HG03558 (cell line): ENCODE data around the gene PAFAH2.
"Not testable (repeated sequence)": the region's sequence is repeated elsewhere in the genome, so short reads cannot be mapped to it uniquely, and the experiment has no call there.

Source experiments
- ATAC-seq: cut with Tn5 transposase; IDR thresholded peaks from one replicate; pipeline ENCODE4 v1.9.1; 2021; ENCODE audit warnings: moderate number of reproducible peaks; ENCODE audit not compliant: unreplicated experiment; ENCODE audit errors: extremely low read depth

PAFAH2 gene

GRCh38 chr1:25943511-25943910, 54.4 kb downstream of the PAFAH2 start:
- not testable (repeated sequence) for ATAC-seq

DNA sequence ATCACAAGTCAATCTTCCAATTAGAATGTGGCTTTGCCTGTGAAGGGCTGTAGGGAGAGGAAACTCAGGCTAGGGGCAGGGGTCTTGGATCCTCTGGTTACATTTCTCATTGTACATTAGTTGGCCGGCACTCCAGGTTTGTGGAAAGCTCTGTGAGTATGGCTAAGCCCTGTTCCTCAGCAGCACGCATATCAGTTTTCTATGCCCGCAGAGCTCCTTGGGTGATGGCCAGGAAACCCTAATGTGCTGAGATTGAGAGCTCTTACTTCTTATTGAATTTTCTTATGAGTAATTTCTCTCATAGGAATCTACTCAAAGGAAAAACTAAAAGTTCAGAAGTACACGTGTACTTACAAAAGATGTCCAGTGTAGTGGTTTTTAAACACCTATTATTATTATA, 60.9 kb downstream of the PAFAH2 start:
- no peak for ATAC-seq

DNA sequence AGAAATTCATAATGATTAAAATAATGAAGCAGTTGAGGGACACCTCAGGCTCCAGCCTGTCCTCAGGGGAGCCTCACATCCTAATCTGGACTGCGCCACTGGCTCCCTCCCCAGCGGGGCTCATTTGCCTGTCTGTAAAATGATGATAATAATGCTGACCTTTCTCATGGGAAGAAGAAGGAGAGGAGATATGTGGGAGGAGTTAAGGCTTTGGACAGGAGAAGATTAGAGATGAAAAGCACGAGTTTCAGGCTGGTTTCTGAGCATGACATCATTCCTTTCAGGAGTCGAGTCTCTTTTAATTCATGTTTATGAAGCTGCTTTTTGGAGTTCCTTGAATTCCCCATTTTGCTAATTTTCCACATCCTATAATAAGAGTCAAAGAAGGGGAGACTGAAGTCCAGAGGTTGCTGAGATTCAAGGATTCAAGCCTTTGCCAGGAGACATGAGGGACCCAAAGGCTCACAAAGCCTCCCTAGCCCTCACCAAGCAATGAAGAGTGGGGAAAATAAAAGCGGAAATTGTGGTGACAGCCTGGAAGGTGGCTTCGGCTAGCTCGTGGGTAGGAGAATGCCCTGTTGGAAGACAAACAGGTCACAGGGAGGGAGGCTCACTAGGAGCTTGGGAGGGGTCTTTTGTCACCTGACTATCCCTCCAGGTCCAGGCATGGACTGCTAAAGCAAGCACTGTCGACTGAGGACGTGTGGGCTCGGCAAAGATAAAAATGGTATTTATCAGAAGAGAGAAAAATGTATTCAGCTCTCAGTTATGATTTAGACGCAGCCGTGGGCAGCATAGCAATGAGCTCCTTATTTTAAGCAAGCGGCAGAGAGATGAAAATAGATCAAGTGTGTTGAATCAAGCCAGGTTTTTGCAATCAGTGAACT, 64.1 kb downstream of the PAFAH2 start:
- ATAC-seq = no peak

DNA sequence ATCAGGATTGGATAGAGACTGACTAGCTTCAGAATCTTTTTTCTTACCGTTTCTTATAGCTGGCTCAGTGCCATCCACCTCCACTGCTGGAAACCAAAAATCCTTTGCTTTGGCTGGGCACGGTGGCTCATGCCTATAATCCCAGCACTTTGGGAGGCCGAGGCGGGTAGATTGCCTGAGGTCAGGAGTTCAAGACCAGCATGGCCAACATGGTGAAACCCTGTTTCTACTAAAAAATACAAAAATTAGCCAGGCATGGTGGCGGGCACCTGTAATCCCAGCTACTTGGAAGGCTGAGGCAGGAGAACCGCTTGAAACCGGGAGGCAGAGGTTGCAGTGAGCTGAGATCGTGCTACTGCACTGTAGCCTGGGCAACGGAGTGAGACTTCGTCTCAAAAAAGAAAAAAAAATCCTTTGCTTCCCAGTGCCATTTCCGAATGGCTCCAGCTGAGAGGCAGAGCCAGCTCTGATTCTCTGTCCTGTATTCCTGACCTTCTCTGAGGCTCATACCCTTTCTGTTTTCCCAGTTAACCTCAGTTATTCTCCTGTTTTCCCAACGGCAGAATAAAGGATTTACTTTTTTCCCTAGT, 65.0 kb downstream of the PAFAH2 start:
- ATAC-seq = not testable (repeated sequence)

- no peak for ATAC-seq
Observed at GRCh38 chr1:25932321-25932720, 65.5 kb downstream of the PAFAH2 start.

DNA sequence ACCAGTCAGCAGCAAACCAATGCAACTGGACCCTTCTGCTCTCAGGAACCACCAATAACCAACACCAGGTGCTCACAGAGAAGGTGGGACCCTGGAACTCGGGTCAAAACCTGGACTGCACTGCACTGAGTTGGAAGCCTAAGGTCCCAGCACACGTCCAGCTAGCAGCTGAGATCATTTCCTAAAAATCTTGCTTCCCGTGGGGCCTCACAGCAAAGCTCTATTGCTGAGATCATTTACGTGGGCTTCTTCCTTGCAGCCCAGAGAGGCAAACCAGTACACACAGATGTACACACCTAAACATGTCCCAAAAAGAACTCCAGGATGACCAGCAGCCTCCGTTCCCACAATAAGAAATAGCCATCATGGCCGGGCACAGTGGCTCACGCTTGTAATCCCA, 68.8 kb downstream of the PAFAH2 start:
- no peak for ATAC-seq

DNA sequence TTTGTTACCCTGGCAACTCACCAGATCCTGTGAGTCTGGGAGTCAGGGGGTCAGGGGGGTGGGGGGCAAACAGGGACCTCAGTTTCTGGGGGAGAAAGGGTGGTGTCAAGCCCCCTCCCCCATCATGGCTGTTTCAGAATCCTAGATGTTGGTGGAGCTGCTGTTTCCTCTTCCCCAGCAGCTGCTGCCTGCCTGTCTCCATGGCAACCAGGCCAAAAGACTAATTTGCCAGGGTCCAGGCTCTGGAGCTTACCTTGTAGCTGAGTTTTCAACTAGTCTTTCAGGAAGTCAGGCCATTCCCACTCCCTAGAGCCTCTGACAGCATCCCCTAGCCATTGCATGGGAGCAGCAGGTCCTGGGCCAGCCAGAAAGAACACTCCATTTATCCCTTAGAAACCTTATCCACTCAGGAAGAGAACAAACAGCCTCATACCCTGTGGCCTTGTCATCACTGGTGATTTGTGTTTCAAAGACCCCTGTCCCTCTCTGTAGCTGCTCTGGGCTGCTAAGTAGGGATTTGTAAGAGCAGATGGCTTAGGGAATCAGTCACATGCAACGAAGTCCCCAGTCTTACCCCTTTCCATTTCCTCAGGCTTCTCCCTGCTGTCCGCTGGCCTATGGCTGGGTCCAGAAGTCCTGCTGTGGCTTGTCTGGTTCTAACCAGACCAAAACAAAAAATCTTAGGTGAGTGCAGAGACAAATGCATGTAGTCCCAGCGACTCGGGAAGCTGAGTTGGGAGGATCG, 70.2 kb downstream of the PAFAH2 start:
- ATAC-seq = no peak

DNA sequence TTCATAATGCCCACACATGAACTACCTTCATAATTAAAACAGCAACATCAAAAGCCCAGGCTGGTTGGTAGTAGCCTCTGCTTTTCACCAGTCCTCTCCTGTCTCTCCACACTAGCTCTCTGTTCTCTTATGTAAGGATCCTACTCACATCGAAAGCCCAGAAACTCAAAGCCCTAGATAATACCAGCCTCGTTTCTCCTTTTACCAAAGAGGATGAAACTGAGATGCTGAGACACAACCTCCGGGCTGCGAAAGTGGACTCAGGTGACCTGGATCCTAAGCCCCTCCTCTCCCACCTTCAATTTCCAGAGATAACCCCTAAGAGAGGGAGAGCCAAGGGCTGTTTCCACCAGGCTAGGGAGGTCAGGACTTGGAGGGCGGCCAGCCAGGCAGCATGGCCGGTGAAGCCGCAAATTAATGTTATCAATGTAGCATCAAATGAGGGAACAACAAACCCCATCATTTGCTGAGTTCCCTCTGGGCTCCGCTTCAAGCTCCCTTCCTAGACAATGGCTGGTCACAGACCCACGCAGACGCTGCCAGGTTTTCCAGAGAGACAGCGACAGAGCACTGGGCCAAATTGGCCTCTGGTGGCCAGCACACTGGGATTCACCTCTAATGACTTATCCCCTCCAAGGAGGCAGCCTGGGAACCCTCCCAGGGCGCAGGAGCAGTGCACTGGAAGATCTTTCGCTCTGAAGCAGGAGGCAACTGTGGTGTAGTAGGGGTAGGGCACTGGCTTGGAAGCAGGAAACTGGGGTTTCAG, 70.9 kb downstream of the PAFAH2 start:
- ATAC-seq = no peak

DNA sequence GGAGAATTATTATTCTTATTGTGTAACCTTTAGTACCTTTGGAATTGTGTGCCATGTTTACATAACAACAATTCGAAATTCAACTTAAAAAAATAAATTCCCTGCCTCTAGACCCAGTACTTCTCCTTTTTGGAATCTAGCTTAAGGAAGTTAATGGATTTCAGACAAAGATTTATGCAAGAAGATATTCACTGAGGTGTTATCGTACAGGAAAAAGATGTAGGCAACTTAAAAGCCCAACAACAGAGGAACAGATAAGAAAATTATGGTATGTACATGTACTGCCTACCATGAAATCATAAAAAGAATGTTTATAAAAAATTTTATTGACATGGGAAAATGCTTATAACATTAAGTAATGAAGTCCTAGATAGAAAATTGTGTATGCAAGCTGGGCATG, 73.4 kb downstream of the PAFAH2 start:
- ATAC-seq = no peak

DNA sequence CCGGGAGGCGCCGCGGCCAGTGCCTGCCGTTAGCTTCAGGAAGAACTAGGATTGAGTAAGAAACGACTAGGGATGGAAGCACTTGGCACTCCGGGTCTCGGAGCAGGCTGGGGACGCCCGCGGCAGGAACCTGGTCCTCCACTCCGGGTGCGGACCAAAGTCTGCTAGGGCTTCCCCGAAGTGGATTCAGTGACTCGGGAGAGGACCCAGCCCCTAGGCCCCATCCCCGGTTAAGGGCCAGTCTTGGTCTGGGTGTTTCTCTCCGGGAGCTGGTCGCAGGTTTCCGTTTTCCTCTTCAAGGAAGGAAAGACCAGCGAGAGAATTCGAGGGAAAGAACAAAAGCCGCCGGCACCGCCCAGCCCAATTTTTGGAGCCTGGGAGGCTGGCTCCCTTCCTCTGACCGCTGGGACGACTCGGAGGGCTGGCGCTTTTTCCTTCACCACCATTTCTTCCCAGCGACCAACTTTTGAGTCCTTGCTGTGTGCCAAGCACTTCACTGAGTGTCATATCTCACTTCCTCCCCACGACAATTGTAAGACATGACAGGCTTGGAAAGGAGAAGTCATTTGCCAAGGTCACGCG, 74.8 kb downstream of the PAFAH2 start:
- ATAC-seq = no peak

DNA sequence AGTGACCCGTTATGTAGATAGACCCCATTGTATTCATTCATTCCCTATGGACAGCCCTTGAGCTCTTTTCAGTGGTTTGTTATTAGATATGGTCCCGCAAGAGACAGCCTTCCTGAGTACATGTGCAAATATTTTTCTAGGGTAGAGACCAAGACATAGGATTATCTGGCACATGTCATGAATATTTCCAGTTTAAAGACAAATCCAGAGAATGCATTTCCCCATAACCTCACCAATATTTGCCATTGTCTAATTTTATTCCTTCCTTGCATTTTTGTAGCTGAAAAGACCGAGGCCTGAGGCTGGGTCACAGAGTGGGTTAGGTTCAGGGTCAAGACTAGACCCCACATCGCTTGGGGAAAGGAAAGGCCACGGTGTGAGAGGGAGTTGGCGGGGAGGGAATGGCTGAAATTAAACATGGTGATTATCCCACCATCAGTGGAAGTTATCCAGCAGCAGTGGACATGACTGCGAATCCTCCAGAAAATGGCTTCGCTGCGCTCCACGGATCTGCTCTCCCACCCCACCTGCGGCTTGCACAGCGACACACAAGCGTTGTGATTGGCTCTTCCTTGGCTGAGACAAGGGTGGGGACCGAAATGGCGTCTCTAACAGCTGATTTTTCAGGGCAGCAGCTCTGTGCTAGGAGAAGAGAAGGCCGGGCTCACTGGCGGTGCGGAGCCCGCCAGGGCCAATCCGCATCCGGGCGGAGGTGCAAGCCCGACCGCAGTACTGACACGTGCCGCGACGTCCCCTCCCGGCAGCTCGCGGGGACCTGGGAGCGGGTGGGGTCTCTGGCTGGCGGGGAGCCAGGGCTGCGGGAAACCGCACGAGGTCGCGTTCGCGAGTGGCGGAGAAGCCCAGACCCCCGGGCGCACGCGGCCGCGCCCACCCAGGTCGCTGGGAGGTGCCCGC, 75.5 kb downstream of the PAFAH2 start:
- no peak for ATAC-seq

GRCh38 chr1:25918615-25919014, 79.2 kb downstream of the PAFAH2 start:
- ATAC-seq = no peak

DNA sequence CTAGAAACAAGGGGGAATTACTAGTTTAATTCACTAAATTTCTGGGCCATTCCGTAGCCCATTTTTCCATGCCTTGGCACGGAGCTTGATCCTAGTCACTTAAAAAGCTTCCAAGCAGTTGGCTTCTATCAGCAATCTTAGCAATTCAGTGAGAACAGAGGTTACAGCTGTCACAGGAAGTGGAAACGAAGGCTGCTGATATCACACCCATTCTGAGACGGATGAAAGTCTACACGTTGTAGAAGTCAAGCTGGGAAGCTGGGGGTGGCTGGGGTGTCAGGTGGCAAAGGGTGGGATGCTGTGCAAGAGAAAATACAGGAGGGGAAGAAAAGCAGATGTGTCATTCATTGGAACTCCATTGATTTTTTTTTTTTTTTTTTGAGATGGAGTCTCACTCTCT, 79.9 kb downstream of the PAFAH2 start:
- ATAC-seq = no peak

GRCh38 chr1:25916460-25916859, 81.4 kb downstream of the PAFAH2 start:
- ATAC-seq = no peak

DNA sequence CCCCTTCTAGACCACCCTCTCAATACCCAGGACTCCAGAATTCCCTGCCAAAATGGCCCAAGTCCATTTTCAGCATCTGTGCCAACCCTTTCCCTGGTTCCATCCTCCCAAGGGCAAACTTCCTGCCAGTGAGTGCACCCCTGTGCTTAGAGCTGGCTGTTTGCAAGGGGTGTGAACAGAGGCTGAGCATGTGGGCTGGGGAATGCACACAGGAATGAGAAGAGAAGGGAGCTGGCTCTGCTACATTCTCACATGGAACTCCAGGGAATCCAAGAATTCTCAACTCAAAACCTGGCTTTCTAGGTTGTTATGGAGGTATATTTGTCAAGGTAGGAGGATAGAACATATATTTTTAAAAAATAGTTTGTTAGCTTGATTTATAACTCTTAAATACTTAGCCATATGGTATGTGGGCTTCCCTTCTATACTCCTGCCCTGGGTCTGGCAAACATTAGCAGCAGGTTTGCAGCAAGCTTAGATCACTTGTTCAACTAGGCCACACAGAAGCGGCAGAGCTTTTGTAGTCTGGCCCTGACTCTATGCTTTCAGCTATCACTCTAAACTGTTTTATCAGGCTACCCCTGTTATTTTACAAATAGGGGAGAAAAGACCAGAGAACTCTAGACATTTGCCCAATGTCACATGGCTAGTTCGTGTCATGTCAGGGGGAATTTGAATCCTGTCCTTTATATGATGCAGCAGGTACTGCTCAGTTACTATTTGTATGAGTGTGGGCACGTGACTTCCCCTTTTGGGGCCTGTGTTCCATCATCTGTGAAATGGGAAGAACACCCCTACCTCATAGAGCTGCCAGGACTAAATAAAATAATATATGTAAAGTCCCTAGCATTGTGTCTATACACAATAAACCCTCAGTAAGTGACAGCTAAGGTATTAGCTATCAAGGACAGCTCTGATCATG, 83.5 kb downstream of the PAFAH2 start:
- ATAC-seq = no peak

- ATAC-seq = no peak
Observed at GRCh38 chr1:25913206-25913605, 84.7 kb downstream of the PAFAH2 start.

GRCh38 chr1:25912076-25912831, 85.6 kb downstream of the PAFAH2 start:
- no peak for ATAC-seq
